HG03442 (cell line): ENCODE results near the gene ABHD17A.
"Not testable (repeated sequence)": the region's sequence is repeated elsewhere in the genome, so short reads cannot be mapped to it uniquely, and the experiment has no call there.

Source experiments
- ATAC-seq: cut with Tn5 transposase; IDR thresholded peaks from one replicate; pipeline ENCODE4 v1.9.1; 2021; ENCODE audit warnings: mild to moderate bottlenecking, moderate library complexity; ENCODE audit not compliant: unreplicated experiment

ABHD17A gene

DNA sequence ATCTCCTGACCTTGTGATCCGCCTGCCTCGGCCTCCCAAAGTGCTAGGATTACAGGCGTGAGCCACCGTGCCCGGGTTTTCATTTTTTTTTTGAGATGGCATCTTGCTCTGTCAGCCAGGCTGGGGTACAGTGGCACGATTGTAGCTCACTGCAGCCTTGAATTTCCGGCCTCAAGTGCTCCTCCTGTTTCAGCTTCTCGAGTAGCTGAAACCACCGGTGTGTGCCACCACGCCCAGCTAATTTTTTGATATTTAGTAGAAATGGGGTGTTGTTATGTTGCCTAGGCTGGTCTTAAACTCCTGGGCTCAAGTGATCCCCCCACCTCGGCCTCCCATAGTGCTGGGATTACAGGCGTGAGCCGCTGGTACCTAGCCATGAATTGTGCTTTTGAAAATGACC is 25.8 kb upstream of the ABHD17A start:
- ATAC-seq: no peak

DNA sequence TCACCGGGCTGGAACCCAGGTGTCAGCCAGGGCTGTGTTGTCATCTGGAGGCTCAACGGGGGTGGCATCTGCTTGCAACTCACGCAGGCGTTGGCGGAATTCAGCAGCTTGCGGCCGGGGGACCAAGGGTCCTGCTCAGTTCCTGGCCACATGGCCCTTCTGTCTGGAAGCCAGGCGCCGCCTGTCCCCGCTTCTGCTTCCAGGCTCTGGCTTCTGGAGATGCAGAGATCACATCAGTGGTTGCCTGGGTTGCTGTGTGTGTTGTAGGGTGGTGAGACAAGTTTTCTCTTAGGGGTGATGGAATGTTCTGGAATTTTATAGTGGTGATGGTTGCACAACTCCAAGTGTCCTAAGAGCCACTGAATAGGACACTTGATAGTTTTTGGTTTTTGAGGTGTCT is 24.9 kb upstream of the ABHD17A start:
- ATAC-seq: no peak

DNA sequence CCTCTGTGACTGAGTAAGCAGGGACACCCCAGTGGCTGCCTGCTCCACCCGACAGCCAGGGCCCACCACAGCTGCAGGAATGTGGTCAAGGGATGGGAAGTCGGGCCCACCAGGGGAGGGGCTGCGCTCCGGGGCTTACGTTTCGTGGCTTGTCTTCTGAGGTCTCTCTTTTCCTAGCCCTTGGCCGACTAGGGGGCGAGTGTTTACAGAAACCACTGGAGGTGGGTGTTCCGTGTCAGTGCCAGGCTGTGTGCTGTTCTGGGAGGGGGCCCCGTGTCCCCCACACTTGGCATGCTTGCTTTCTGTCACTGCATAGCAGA is 24.4 kb upstream of the ABHD17A start:
- no peak for ATAC-seq

GRCh38 chr19:1908364-1908678 is 23.0 kb upstream of the ABHD17A start:
- no peak for ATAC-seq

DNA sequence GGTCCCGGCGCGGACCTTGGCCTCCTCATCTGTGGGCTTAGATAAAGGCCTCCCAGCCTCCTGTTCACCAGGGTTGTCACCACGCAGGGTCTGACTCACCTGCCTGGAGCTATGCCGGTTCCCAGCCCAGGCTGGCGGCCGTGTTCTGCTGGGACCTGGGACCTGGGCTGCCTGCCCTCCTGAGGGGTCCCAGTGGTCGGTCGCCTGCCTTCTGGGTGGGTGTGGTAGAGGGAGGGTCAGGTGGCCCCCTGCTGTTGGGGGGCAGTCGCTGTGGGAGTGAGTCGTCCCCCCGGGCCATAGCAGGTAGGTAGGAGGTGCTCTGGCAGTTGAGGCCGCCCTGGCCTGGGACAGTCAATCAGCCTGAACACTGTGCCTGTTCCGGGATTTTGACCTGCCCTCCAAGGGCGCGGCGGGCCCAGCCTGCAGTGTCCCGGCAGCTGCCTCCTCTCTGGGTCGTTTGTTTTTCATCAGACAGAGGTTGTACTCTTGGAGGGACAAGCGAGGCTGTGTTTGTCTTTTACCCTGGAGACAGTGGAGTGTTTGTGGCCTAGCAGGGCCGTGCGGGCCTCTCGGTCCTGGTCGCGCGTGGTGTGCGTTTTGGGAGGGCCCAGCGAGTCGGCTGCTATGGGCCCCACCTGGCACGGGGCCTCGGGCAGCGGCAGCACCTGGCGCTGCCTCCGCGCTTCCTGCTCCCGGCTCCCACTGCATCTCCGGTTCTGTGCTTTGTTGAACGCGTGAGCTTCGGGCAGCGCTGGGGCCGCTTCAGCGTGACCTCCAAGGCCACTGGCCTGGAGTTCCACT is 22.5 kb upstream of the ABHD17A start:
- ATAC-seq: no peak

DNA sequence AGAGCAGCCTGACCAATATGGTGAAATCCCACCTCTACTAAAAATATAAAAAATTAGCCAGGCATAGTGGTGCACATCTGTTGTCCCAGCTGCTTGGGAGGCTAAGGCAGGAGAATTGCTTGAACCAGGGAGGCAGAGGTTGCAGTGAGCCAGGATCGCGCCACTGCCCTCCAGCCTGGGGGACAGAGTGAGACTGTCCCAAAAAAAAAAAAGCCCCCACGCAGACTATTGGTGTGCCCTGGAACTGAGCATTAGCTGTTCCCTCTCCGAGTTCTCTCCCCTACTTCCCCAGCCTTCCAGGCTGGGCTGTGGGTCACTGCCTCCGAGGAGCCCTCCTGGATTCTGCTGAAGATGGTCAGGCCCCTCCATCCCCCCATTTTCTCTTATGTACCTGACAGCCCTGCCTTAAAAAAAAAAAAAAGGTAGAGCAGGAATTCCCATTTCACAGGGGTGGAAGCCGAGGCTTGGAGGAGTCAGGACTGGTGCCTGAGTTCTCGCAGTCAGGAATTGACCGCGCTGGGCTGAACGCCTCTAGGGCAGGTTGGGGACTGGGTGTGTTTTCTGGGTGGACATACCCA is 21.8 kb upstream of the ABHD17A start:
- no peak for ATAC-seq

DNA sequence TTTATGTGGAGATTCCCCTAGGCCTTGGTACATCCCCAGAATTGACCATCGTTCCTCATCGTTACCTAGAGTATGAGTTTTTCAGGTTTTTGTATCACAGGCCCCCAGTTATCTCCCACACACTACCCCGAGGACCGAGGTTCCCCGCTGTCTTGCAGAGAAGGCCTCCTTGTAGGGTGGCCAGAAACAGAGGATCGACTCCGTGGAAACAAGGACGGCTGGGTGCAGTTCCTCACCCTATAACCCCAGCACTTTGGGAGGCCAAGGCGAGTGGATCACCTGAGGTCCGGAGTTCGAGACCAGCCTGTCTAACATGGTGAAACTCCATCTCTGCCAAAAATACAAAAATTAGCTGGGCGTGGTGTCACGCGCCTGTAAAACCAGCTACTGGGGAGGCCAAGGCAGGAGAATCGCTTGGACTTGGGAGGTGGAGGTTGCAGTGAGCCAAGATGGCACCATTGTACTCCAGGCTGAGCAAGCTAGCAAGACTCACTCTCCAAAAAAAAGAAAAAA is 20.6 kb upstream of the ABHD17A start:
- no peak for ATAC-seq

GRCh38 chr19:1905110-1905862 is 20.0 kb upstream of the ABHD17A start, which contains the start of the genes ADAT3 and SCAMP4:
ADAT3 (plus strand) TSS chr19:1905399; CDS start chr19:1912048, 6,649 bp downstream.
SCAMP4 (plus strand) TSS chr19:1905399; CDS start chr19:1915020, 9,621 bp downstream.
- peak; percentile 77 for ATAC-seq

- peak; percentile 6 for ATAC-seq
Observed at GRCh38 chr19:1904860-1905109, 19.5 kb upstream of the ABHD17A start.

- no peak for ATAC-seq
Observed at GRCh38 chr19:1902923-1903322, 17.6 kb upstream of the ABHD17A start.

DNA sequence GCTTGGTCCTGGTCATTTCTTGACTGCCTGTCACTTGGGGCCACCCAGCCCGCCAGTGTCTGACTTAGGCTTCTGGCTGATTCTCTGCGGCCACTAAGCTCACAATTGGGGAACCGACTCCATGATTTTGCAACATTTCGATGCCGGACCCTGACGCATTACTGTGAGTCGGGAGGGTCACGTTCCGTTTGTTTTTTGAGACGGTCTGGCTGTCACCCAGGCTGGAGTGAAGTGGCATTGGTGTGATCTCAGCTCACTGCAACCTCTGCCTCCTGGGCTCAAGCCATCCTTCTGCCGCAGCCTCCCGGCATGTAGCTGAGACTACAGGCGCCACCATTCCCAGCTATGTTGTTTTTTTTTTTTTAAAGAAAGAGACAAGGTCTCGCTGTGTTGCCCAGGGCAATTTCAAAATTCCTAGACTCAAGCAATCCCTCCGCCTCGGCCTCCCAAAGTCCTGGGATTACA is 16.7 kb upstream of the ABHD17A start:
- ATAC-seq: no peak

GRCh38 chr19:1896508-1896907 is 11.2 kb upstream of the ABHD17A start:
- ATAC-seq: no peak

- no peak for ATAC-seq
Observed at GRCh38 chr19:1893791-1894190, 8.5 kb upstream of the ABHD17A start.

- no peak for ATAC-seq
Observed at GRCh38 chr19:1889907-1890306, 4.6 kb upstream of the ABHD17A start.

- no peak for ATAC-seq
Observed at GRCh38 chr19:1888385-1888784, 3.1 kb upstream of the ABHD17A start.

DNA sequence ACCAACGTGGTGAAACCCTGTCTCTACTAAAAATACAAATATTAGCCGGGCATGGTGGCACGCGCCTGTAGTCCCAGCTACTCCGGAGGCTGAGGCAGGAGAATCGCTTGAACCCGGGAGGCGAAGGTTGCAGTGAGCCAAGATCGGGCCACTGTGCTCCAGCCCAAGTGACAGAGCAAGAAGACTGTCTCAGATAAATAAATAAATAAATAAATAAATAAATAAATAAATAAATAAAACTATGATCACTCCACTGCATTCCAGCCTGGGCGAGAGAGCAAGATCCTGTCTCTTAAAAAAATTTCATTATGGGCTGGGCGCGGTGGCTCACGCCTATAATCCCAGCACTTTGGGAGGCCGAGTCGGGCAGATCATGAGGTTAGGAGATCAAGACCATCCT is 1.1 kb upstream of the ABHD17A start:
- not testable (repeated sequence) for ATAC-seq

DNA sequence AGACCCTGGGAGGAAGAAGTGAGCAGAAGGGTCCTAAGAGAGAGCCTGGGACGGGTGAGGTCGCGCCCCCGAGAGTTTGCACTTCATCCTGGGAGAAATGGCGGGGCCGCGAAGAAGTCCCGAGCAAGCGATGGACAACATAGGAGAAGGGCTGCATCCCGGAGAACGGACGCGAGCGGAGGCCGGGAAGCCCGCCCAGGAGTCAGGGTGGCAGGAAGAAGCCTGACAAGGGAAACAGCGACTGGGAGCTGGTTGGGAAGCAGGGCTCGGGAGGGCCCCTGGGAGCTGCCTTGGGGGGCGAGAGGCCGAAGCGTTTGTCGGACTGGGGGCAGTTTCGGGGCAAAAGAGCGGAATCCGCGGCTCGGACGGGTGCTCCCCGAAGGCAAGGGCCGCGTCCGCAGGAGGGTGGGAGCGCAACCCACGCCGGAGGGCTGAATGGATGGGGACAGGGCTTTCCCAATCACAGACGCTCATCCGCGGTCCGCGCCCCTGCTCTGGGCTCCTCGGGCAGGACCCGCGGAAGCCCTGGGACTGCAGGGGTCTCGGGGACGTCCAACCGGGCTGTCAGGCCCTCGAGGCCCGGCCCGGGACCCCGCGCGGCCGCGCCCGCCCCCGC is 469 bp downstream of the ABHD17A start:
- ATAC-seq: peak; percentile 10

GRCh38 chr19:1884291-1884718 is 991 bp downstream of the ABHD17A start:
- ATAC-seq: no peak

DNA sequence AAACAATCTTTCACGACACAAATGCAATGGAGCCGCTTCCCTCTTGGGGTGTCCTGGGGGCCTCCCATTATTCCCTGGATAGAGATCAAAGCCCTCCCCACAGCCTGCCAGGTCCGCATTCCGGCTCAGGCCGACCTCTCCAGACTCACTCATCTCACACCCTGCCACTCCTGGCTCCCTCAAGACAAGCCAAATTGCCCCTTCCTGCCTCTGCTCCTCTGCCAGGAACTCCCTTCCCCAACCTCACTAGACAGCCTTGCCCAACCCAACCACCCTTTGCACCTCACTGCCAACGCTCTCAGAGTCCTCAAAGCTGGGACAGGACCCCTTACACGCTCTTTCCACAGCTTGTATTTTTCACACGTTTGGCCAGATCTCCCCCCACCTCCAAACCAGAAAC is 1.5 kb downstream of the ABHD17A start:
- ATAC-seq: no peak

DNA sequence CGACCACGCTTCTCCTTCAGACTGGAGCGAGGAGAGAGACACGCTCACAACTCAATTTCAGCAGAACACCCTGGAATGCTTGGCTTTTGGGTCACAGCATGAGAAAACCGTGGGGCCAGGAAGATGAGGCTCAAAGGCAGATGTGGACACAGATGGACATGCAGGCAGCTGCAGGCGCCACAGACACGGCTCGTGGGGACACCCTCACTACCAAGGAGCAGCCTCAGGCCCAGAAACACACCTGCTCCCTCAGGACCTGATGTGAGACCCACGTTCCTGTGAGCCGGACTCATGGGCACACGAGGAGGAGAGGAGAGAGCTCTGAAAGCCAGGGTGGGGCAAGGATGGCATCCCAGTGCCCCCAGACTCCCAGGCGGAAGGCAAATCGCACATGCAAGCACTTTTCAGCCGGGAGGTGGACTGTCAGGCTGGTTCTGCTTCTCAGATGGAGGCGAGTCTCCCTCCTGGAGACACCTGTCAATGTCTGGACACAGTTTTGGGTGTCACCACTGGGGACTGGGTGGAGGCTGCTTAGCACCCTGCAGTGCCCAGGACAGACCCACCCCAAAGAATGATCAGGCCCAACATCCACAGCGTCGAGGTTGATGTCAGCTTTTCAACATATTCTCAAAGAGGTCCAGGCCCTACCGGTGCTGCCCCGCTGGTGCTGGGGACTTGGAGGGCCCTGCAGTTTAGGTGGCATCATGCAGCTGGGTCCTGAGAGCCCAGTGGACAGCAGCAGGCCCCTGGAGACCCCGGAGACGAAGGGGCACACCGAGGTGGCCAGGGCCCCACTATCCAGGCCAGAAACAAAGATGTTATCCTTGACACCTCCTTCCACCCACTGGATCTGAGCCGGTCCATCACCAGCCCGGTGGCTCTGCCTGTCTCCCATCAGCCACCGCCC is 2.3 kb downstream of the ABHD17A start:
- no peak for ATAC-seq
